ENCODE data around the gene OBSL1. TPM values are rescaled to one million over a fixed set of nuclear protein-coding genes. Genes with fewer than 3 reads are reported as not detected.

Gene OBSL1
- total and polyA plus RNA-seq, 4 donors, result 14.2 to 35.3 (median 27.3) TPM

GRCh38 chr2:219542931-219543595 lies 28.3 kb downstream of the OBSL1 start:
- Histone ChIP-seq H3K27ac (ENCODE audit: low read depth in 1 of 2, low read length in 2 of 2) (peak overlapping the region; percentile 61 to 84), H3K4me1 (ENCODE audit: control insufficient read depth in 4 of 4, insufficient read depth in 4 of 4, low read length in 3 of 4) (peaks cover 14 to 25% (median 19%) of the 10 kb centered on the region in 4 donors), H3K4me3 (ENCODE audit: low read depth in 1 of 3, low read length in 3 of 3) (peak overlapping the region; percentile 33 to 87 (median 71)), H3K9ac (ENCODE audit: low read depth in 1 of 2, low read length in 2 of 2) (peak overlapping the region; percentile 56 to 69), H3K27me3 (ENCODE audit: control insufficient read depth in 4 of 4, insufficient read depth in 4 of 4, low read length in 3 of 4) (no peaks in the 10 kb centered on the region), H3K9me3 (ENCODE audit: control insufficient read depth in 4 of 4, low read length in 3 of 4) (no peaks in the 10 kb centered on the region), H3K36me3 (ENCODE audit: control insufficient read depth in 4 of 4, insufficient read depth in 3 of 4, low read depth in 1 of 4, low read length in 3 of 4) (peaks cover 4 to 24% (median 11%) of the 10 kb centered on the region in 4 donors)
- TF ChIP-seq FOXA2 (IDR thresholded peaks at IDR 0.05) (no peak), EGR1 (IDR thresholded peaks at IDR 0.05; ENCODE audit: low read depth in 2 of 2) (no peak), RXRA (IDR thresholded peaks at IDR 0.05) (peak in 1 of 2 donors; percentile 18), REST (IDR thresholded peaks at IDR 0.05) (no peak), GABPA (IDR thresholded peaks at IDR 0.05 in 1 of 2, conservative IDR thresholded peaks at IDR 0.05 in 1 of 2) (no peak), TAF1 (conservative IDR thresholded peaks at IDR 0.05) (no peak)
- WGBS, result under 1% methylated on average over 66 of the region's 66 CpGs
- DNase-seq (ENCODE audit: low spot score), result no peak

GRCh38 chr2:219541611-219542180 lies 29.6 kb downstream of the OBSL1 start:
- Histone ChIP-seq H3K27ac (ENCODE audit: low read depth in 1 of 2, low read length in 2 of 2) (no peak overlapping the region), H3K9ac (ENCODE audit: low read depth in 1 of 2, low read length in 2 of 2) (no peak overlapping the region), H3K27me3 (ENCODE audit: control insufficient read depth in 4 of 4, insufficient read depth in 4 of 4, low read length in 3 of 4) (no peaks in the 10 kb centered on the region), H3K4me3 (ENCODE audit: low read depth in 1 of 3, low read length in 3 of 3) (peak overlapping the region in 1 of 3 donors; percentile 87), H3K4me1 (ENCODE audit: control insufficient read depth in 4 of 4, insufficient read depth in 4 of 4, low read length in 3 of 4) (peaks cover 14 to 25% (median 19%) of the 10 kb centered on the region in 4 donors), H3K9me3 (ENCODE audit: control insufficient read depth in 4 of 4, low read length in 3 of 4) (no peaks in the 10 kb centered on the region), H3K36me3 (ENCODE audit: control insufficient read depth in 4 of 4, insufficient read depth in 3 of 4, low read depth in 1 of 4, low read length in 3 of 4) (peaks cover 4 to 24% (median 11%) of the 10 kb centered on the region in 4 donors)
- WGBS, result 19% methylated on average over 48 of the region's 48 CpGs
- no peak for TF ChIP-seq SP1 (IDR thresholded peaks at IDR 0.05)
- no peak for TF ChIP-seq ATF3 (IDR thresholded peaks at IDR 0.05)
- peak; percentile 53 for TF ChIP-seq CTCF (IDR thresholded peaks at IDR 0.05; ENCODE audit: low read depth, low read length, missing input control)
- no peak for TF ChIP-seq RXRA (IDR thresholded peaks at IDR 0.05)
- no peak for TF ChIP-seq HNF4G (IDR thresholded peaks at IDR 0.05)
- no peak for TF ChIP-seq REST (IDR thresholded peaks at IDR 0.05)
- no peak for TF ChIP-seq ZBTB33 (IDR thresholded peaks at IDR 0.05)
- TF ChIP-seq HNF4A (conservative IDR thresholded peaks at IDR 0.05), result no peak
- no peak for TF ChIP-seq TAF1 (conservative IDR thresholded peaks at IDR 0.05)
- no peak for TF ChIP-seq FOXA1 (IDR thresholded peaks at IDR 0.05)
- TF ChIP-seq NR2F2 (IDR thresholded peaks at IDR 0.05), result no peak
- peak; percentile 60 to 75 for TF ChIP-seq RAD21 (IDR thresholded peaks at IDR 0.05)
- no peak for TF ChIP-seq MAX (IDR thresholded peaks at IDR 0.05)
- TF ChIP-seq FOXA2 (IDR thresholded peaks at IDR 0.05), result no peak
- DNase-seq (ENCODE audit: low spot score), result peak; percentile 88

Data from liver (tissue), 9 donors.